SKM-1 treated with dmso at 0.1 percent for 144 hours (cell line): Measurements from ENCODE around the gene GAD1.

Experiments
- DNase-seq: peaks from one replicate; lab custom pipeline; 2025; ENCODE audit not compliant: unreplicated experiment; lab: John Stamatoyannopoulos, UW

Gene GAD1

DNA sequence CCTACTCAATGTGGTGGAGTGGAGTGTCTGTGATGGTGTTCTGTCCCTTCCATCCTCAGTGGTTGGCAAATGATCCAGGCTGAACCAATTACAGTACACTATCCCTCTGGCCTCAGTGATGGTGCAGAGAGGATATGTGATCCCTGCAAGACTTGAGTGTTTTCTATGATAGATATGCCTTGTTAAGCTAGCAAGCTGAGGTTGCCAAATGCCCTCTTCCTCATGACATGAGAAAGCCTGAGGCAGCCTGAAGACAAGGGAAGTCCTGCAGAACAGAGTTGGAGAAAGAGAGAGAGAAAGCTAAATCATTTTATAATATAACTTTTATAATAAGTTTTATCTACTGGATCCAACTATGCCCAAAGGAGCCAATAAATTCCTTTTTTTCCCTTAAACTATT is 70.8 kb downstream of the GAD1 start:
- DNase-seq, result no peak

DNA sequence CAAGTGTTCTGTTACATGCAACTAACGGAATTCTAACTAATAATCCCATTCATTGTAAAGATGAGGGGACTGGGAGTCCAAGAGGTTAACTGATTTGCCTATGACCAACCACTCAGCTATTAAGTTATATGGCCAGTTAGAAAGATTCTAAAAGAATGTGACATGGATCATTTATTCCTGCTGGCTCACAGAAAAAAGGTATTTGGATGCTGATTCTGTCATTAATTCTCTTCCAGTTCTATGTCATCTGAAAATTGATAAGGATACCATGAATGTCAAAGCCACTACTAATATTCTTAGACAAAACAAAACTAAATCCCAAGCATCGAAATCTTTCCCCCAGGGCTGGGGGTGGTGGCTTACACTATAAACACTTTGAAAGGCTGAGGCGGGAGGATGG is 71.2 kb downstream of the GAD1 start:
- DNase-seq, result no peak

- DNase-seq, result no peak
These were observed 75.2 kb downstream of the GAD1 start for GRCh38 chr2:170891893-170892292.

- DNase-seq, result no peak
These were observed 75.8 kb downstream of the GAD1 start for GRCh38 chr2:170892391-170892951.

GRCh38 chr2:170895023-170895757 is 78.5 kb downstream of the GAD1 start:
- no peak for DNase-seq

GRCh38 chr2:170896622-170897021 is 79.9 kb downstream of the GAD1 start:
- no peak for DNase-seq

DNA sequence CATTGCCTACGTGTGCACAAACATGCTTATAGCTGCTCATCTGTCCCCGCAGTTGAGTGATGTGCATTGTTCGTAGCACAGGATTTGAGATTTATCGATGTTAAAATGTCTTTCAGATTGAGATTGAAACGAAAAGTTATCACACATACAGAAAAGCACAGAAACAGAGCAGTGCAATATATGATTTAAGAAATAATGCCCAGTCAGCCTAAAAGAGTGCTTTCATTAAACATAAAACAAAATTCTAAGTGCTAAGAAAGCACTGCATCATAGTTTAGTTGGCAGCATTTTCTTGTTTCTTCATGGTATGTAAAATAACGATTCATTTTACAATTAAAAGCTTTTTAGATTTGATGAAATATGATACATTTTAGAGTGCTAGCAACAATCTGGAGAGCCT is 80.4 kb downstream of the GAD1 start:
- DNase-seq, result no peak

DNA sequence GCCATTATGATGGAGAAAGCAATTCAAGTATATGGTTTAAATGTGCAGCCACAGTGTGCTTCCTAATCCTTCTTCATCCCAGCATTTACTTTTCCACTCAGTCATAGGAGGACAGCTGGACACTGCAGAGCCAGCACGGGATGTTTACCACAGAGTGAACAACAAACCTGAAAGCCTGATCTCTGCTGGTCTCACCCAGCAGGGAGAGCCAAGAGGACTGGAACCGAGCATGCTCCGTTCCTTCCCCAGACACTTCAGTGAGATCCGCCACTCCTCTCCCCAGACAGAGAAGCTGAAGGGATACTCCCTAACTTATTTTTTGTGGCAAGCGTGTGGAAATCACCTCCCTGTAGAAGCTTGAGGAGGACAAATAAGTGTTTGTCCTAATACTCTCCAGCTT is 89.2 kb downstream of the GAD1 start:
- no peak for DNase-seq
